K562 (cell line): ENCODE measurements around the gene NKAIN1. TPM values are rescaled to one million over a fixed set of nuclear protein-coding genes. Genes with fewer than 3 reads are reported as not detected.

Source experiments
- C11orf30 ChIP-seq: fragments of 450-650 bp; IDR thresholded peaks from 2 replicates; pipeline ENCODE4 v1.6.1; 2016; ENCODE audit warnings: low read depth, mild to moderate bottlenecking
- KAT7 ChIP-seq: sonication (generic); formaldehyde crosslinking; IDR thresholded peaks from 2 replicates; pipeline ENCODE4 v1.8.0; 2022; ENCODE audit warnings: missing genetic modification reagents, mild to moderate bottlenecking, borderline replicate concordance
- MIER1 ChIP-seq: fragments of 450-650 bp; IDR thresholded peaks from 2 replicates; pipeline ENCODE4 v1.6.1; 2016; ENCODE audit warnings: antibody characterized with exemption, mild to moderate bottlenecking, low read depth
- PHTF2 ChIP-seq: fragments of 250-450 bp; sonication (Bioruptor Pico); IDR thresholded peaks from 2 replicates; pipeline ENCODE4 v1.5.0; 2021; ENCODE audit warnings: mild to moderate bottlenecking
- ZEB2 ChIP-seq: fragments of 450-650 bp; IDR thresholded peaks from 2 replicates; pipeline ENCODE4 v1.6.1; 2016
- ZFP1 ChIP-seq: fragments of 450-650 bp; formaldehyde crosslinking; IDR thresholded peaks from 2 replicates; pipeline ENCODE4 v1.4.0; 2020; ENCODE audit warnings: mild to moderate bottlenecking, mixed read lengths
- ZFPM2 ChIP-seq: fragments of 250-450 bp; sonication (Bioruptor Pico); IDR thresholded peaks from 2 replicates; pipeline ENCODE4 v1.5.1; 2022; ENCODE audit warnings: mild to moderate bottlenecking
- ZNF384 ChIP-seq: IDR thresholded peaks from 2 replicates; pipeline ENCODE4 v1.6.1; 2012; ENCODE audit warnings: low read depth, low read length, improper control_type of control experiment
- ZNF830 ChIP-seq: fragments of 250-450 bp; sonication (Bioruptor Pico); IDR thresholded peaks from 2 replicates; pipeline ENCODE4 v1.5.0; 2021; ENCODE audit warnings: mild to moderate bottlenecking
- ZZZ3 ChIP-seq: fragments of 450-650 bp; IDR thresholded peaks from 2 replicates; pipeline ENCODE4 v1.6.1; 2016; ENCODE audit warnings: antibody characterized with exemption, mild to moderate bottlenecking, moderate library complexity
- polyA plus RNA-seq, 8 experiments: library from polyadenylated mRNA; depleted of rRNA in 4 of 8; stranded (reverse) in 5 of 8; unstranded in 3 of 8; fragments of >200 nt; fragmentation: Nextera tagmentation in 2 of 8; fragmentation: Illumina TruSeq in 1 of 8; extraction: Ambion mirVana in 2 of 8; extraction: Trizol in 1 of 8; gene quantifications; 2 replicates each; pipeline versions ENCODE4 v1.2.1 to v1.2.3, GENCODE V29; 2011 to 2014; ENCODE audit warnings: inconsistent platforms in 1 of 8, missing spikeins in 1 of 8
- total RNA-seq, 7 experiments: library from RNA; depleted of rRNA in 6 of 7; stranded (reverse); fragments of >200 nt in 6 of 7; fragmentation: Illumina TruSeq in 2 of 7; extraction: Trizol in 2 of 7; gene quantifications; 2 replicates each; pipeline versions ENCODE4 v1.2.1 to v1.2.3, GENCODE V29; 2011 to 2021; ENCODE audit warnings: low replicate concordance in 1 of 7
- TF ChIP-seq, protein P1 (sequence below): fragments of 250-450 bp; sonication (Bioruptor Pico); IDR thresholded peaks from 2 replicates; pipeline ENCODE4 v1.4.0; 2020
- TF ChIP-seq, protein P2 (sequence below): fragments of 450-650 bp; conservative IDR thresholded peaks from 2 replicates; pipeline ENCODE4 v1.6.1; 2016; ENCODE audit warnings: missing genetic modification characterization, low read depth, mild to moderate bottlenecking, control low read depth, missing compliant biosample characterization

Gene NKAIN1
- total and polyA plus RNA-seq, 9 of the 15 experiments (the other 6 are each of a cell fraction or from before 2014, with no cell fraction given), result 0.03 to 0.22 (median 0.04) TPM; not detected in 3

- TF ChIP-seq C11orf30 (0 out of 2 replicates have a peak, but pooled peaks have one; percentile 18), ZNF830 (no peak), KAT7 (no peak), ZNF384 (no peak), ZZZ3 (no peak), ZFPM2 (no peak), ZEB2 (no peak), MIER1 (no peak), PHTF2 (no peak), ZFP1 (CRISPR knock-in tag) (no peak)
- TF ChIP-seq, protein P1, sequence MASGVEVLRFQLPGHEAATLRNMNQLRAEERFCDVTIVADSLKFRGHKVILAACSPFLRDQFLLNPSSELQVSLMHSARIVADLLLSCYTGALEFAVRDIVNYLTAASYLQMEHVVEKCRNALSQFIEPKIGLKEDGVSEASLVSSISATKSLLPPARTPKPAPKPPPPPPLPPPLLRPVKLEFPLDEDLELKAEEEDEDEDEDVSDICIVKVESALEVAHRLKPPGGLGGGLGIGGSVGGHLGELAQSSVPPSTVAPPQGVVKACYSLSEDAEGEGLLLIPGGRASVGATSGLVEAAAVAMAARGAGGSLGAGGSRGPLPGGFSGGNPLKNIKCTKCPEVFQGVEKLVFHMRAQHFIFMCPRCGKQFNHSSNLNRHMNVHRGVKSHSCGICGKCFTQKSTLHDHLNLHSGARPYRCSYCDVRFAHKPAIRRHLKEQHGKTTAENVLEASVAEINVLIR (CRISPR knock-in tag), result no peak
- TF ChIP-seq, protein P2, sequence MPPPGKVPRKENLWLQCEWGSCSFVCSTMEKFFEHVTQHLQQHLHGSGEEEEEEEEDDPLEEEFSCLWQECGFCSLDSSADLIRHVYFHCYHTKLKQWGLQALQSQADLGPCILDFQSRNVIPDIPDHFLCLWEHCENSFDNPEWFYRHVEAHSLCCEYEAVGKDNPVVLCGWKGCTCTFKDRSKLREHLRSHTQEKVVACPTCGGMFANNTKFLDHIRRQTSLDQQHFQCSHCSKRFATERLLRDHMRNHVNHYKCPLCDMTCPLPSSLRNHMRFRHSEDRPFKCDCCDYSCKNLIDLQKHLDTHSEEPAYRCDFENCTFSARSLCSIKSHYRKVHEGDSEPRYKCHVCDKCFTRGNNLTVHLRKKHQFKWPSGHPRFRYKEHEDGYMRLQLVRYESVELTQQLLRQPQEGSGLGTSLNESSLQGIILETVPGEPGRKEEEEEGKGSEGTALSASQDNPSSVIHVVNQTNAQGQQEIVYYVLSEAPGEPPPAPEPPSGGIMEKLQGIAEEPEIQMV (tag), result no peak
These were observed 10.7 kb downstream of the NKAIN1 start (continued) for GRCh38 chr1:31228986-31229385.
